CD4-positive, alpha-beta T cell (primary cell): ENCODE measurements around the gene RHOT1. TPM values are rescaled to one million over a fixed set of nuclear protein-coding genes. Genes with fewer than 3 reads are reported as not detected.

Source experiments
- ATAC-seq: fragments of 200-7000 bp; cut with Tn5 transposase; one replicate; pipeline ENCODE4 v1.10.0; 2022; ENCODE audit warnings: mild to moderate bottlenecking; ENCODE audit not compliant: poor library complexity
- CTCF ChIA-PET: fragments of 350-600 bp; sonication (Branson Sonifier 250); formaldehyde crosslinking; loops from one replicate; lab custom pipeline; 2021; ENCODE audit warnings: antibody characterized with exemption, inconsistent platforms; lab: Charles Lee
- POLR2A ChIA-PET: fragments of 350-600 bp; sonication (Branson Sonifier 250); formaldehyde crosslinking; loops from one replicate; lab custom pipeline; 2021; ENCODE audit warnings: antibody characterized with exemption, inconsistent platforms; lab: Charles Lee
- DNase-seq, 14 experiments: peaks; one replicate each; pipeline ENCODE4 v3.0.0-alpha.2; 2013 to 2020; ENCODE audit warnings: mixed read lengths in 2 of 14
- H3K27ac ChIP-seq, 2 donors: one replicate each; pipeline versions ENCODE4 v1.5.1 to v1.7.0; 2013; ENCODE audit warnings: low read length in 2 of 2, low read depth in 1 of 2, mild to moderate bottlenecking in 1 of 2
- H3K27me3 ChIP-seq, 2 experiments: 1 replicate in 1 of 2; 2 replicates in 1 of 2; pipeline versions ENCODE4 v1.6.1 to v1.7.0; 2013; ENCODE audit warnings: low read length in 2 of 2, control low read depth in 1 of 2, mild to moderate bottlenecking in 1 of 2, moderate library complexity in 1 of 2; ENCODE audit not compliant: insufficient read depth in 2 of 2, control insufficient read depth in 1 of 2
- H3K36me3 ChIP-seq: one replicate; pipeline ENCODE4 v1.6.1; 2013; ENCODE audit warnings: low read length, control low read depth; ENCODE audit not compliant: insufficient read depth
- H3K4me1 ChIP-seq: one replicate; pipeline ENCODE4 v1.6.1; 2013; ENCODE audit warnings: low read length, control low read depth; ENCODE audit not compliant: insufficient read depth
- H3K4me3 ChIP-seq: one replicate; pipeline ENCODE4 v1.5.1; 2013; ENCODE audit warnings: mild to moderate bottlenecking, low read length, moderate library complexity
- H3K9me3 ChIP-seq, 2 experiments: 1 replicate in 1 of 2; 2 replicates in 1 of 2; pipeline versions ENCODE4 v1.6.1 to v1.7.0; 2013; ENCODE audit warnings: low read length in 2 of 2, mild to moderate bottlenecking in 2 of 2, control low read depth in 1 of 2, moderate library complexity in 1 of 2; ENCODE audit not compliant: control insufficient read depth in 1 of 2, insufficient read depth in 1 of 2
- H3K27ac Mint-ChIP-seq: one replicate; pipeline ENCODE4 v1.8.0; 2020; ENCODE audit warnings: mixed read lengths
- H3K27me3 Mint-ChIP-seq: one replicate; pipeline ENCODE4 v1.8.0; 2021; ENCODE audit warnings: mixed read lengths
- H3K36me3 Mint-ChIP-seq: one replicate; pipeline ENCODE4 v1.8.0; 2021; ENCODE audit warnings: low read depth, mixed read lengths
- H3K4me1 Mint-ChIP-seq: one replicate; pipeline ENCODE4 v1.8.0; 2021; ENCODE audit warnings: low read depth, mixed read lengths
- H3K4me3 Mint-ChIP-seq: one replicate; pipeline ENCODE4 v1.8.0; 2020; ENCODE audit warnings: mild to moderate bottlenecking, mixed read lengths
- H3K9me3 Mint-ChIP-seq: one replicate; pipeline ENCODE4 v1.8.0; 2020; ENCODE audit warnings: mixed read lengths
- intact Hi-C, 2 experiments: fragments of 100-400 bp; cut with DNase I in 1 of 2; cut with micrococcal nuclease in 1 of 2; formaldehyde crosslinking; loops; one replicate each; pipeline versions ENCODE4 v1.15.1 to v1.9.0; 2023 to 2025; cut with DNase I, micrococcal nuclease
- total RNA-seq, 174 experiments: library from RNA in 2 of 174; stranded (reverse) in 2 of 174; gene quantifications; one replicate each; pipeline ENCODE4 v1.2.3 and lab custom pipeline; 2021 to 2026
- TF ChIP-seq, protein P1 (sequence below): fragments of 200-600 bp; IDR thresholded peaks from one replicate; pipeline ENCODE4 v1.8.0; 2022; ENCODE audit warnings: antibody characterized with exemption, mild to moderate bottlenecking

The RHOT1 gene
- total RNA-seq, 2 experiments from 2014 or later, result 12.9 to 13.1 TPM

DNA sequence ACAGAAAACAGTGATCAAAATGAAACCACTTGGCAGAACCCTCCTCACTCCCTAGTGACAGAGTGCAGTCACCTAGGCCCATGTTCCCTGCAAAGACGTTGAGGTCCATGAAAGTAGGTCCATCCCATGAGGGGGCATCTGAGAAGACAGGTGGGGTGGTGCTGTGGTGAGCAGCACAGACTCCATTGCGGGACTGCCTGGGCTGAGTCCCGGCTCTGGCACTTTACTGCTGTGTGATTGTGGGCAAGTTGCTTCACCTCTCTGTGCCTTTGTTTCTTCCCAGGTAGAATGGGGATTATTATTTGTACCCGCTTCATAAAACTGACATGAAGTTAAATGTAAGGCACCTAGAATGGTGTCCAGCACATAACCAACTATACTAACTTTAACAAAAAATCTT, 23.5 kb upstream of the RHOT1 start:
- H3K36me3 Mint-ChIP-seq, result no peaks in the 10 kb centered on the region
- Histone ChIP-seq H3K36me3 (no peaks in the 10 kb centered on the region), H3K4me3 (no peak overlapping the region), H3K9me3 (no peaks in the 10 kb centered on the region), H3K27ac (no peak overlapping the region), H3K27me3 (no peaks in the 10 kb centered on the region), H3K4me1 (peaks cover under 1% of the 10 kb centered on the region)
- POLR2A ChIA-PET, result no interaction called here
- H3K4me3 Mint-ChIP-seq, result no peak overlapping the region
- peaks cover 10% of the 10 kb centered on the region for H3K4me1 Mint-ChIP-seq
- ATAC-seq, result no peak
- H3K27ac Mint-ChIP-seq, result no peak overlapping the region
- intact Hi-C loops, result no loop called here
- DNase-seq, result no peak
- CTCF ChIA-PET, result no interaction called here
- no peaks in the 10 kb centered on the region for H3K27me3 Mint-ChIP-seq
- TF ChIP-seq, protein P1, sequence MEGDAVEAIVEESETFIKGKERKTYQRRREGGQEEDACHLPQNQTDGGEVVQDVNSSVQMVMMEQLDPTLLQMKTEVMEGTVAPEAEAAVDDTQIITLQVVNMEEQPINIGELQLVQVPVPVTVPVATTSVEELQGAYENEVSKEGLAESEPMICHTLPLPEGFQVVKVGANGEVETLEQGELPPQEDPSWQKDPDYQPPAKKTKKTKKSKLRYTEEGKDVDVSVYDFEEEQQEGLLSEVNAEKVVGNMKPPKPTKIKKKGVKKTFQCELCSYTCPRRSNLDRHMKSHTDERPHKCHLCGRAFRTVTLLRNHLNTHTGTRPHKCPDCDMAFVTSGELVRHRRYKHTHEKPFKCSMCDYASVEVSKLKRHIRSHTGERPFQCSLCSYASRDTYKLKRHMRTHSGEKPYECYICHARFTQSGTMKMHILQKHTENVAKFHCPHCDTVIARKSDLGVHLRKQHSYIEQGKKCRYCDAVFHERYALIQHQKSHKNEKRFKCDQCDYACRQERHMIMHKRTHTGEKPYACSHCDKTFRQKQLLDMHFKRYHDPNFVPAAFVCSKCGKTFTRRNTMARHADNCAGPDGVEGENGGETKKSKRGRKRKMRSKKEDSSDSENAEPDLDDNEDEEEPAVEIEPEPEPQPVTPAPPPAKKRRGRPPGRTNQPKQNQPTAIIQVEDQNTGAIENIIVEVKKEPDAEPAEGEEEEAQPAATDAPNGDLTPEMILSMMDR, result no peak
- no peaks in the 10 kb centered on the region for H3K9me3 Mint-ChIP-seq

GRCh38 chr17:32120141-32120540, 22.2 kb upstream of the RHOT1 start:
- H3K27ac Mint-ChIP-seq, result no peak overlapping the region
- Histone ChIP-seq H3K9me3 (no peaks in the 10 kb centered on the region), H3K27me3 (no peaks in the 10 kb centered on the region), H3K4me3 (no peak overlapping the region), H3K36me3 (no peaks in the 10 kb centered on the region), H3K27ac (no peak overlapping the region), H3K4me1 (no peaks in the 10 kb centered on the region)
- TF ChIP-seq, protein P1, result no peak
- ChIA-PET POLR2A (no interaction called here), CTCF (interaction anchor here (1.2 to 2.5 kb wide), 2 partner anchors 19 to 20 kb away, joined by 3 to 7 read pairs; no protein-coding TSS in a partner anchor)
- ATAC-seq (no peak), DNase-seq (no peak)
- no peaks in the 10 kb centered on the region for H3K9me3 Mint-ChIP-seq
- no peaks in the 10 kb centered on the region for H3K27me3 Mint-ChIP-seq
- H3K4me1 Mint-ChIP-seq, result peaks cover 10% of the 10 kb centered on the region
- H3K36me3 Mint-ChIP-seq, result no peaks in the 10 kb centered on the region
- no peak overlapping the region for H3K4me3 Mint-ChIP-seq
- intact Hi-C loops, result no loop called here

GRCh38 chr17:32120716-32121115, 21.6 kb upstream of the RHOT1 start:
- Histone ChIP-seq H3K36me3 (no peaks in the 10 kb centered on the region), H3K27me3 (no peaks in the 10 kb centered on the region), H3K9me3 (no peaks in the 10 kb centered on the region), H3K4me1 (no peaks in the 10 kb centered on the region), H3K27ac (no peak overlapping the region), H3K4me3 (no peak overlapping the region)
- ChIA-PET CTCF (interaction anchor here (1.2 to 2.5 kb wide), 2 partner anchors 18 to 21 kb away, joined by 3 to 7 read pairs; no protein-coding TSS in a partner anchor), POLR2A (no interaction called here)
- H3K27ac Mint-ChIP-seq, result no peak overlapping the region
- no peaks in the 10 kb centered on the region for H3K27me3 Mint-ChIP-seq
- intact Hi-C loops, result no loop called here
- ATAC-seq (no peak), DNase-seq (no peak)
- H3K4me3 Mint-ChIP-seq, result no peak overlapping the region
- TF ChIP-seq, protein P1, result no peak
- no peaks in the 10 kb centered on the region for H3K36me3 Mint-ChIP-seq
- H3K9me3 Mint-ChIP-seq, result no peaks in the 10 kb centered on the region
- H3K4me1 Mint-ChIP-seq, result peaks cover 10% of the 10 kb centered on the region
